NT2/D1 (cell line): ENCODE measurements around the gene SH3PXD2B.

Experiments used
- SUZ12 ChIP-seq: IDR thresholded peaks from 2 replicates; pipeline ENCODE4 v1.6.1; 2011; ENCODE audit not compliant: insufficient read length, insufficient read depth; ENCODE audit errors: extremely low read depth
- YY1 ChIP-seq: IDR thresholded peaks from 2 replicates; pipeline ENCODE4 v1.6.1; 2011; ENCODE audit not compliant: insufficient read length, insufficient read depth
- ZNF274 ChIP-seq: IDR thresholded peaks from 2 replicates; pipeline ENCODE4 v1.6.1; 2011; ENCODE audit warnings: mild to moderate bottlenecking, low read depth, low read length

- TF ChIP-seq SUZ12 (no peak), ZNF274 (no peak), YY1 (no peak)
These were observed 7.8 kb downstream of the SH3PXD2B start for GRCh38 chr5:172446336-172447051.
